SK-N-SH treated with all-trans-retinoic acid at 6 μM for 48 hours (cell line): Measurements from ENCODE around the gene ZNF680.

ENCODE experiments used
- ARNTL ChIP-seq: fragments of 450-650 bp; formaldehyde crosslinking; IDR thresholded peaks from 2 replicates; pipeline ENCODE4 v1.5.0; 2020; ENCODE audit warnings: low read depth, mild to moderate bottlenecking, moderate library complexity, borderline replicate concordance
- RARB ChIP-seq: fragments of 250-450 bp; sonication (Bioruptor Pico); IDR thresholded peaks from 2 replicates; pipeline ENCODE4 v1.8.0; 2021; ENCODE audit warnings: mild to moderate bottlenecking, moderate library complexity
- ZFP30 ChIP-seq: fragments of 450-650 bp; formaldehyde crosslinking; IDR thresholded peaks from 2 replicates; pipeline ENCODE4 v1.5.0; 2022; ENCODE audit warnings: mild to moderate bottlenecking, moderate library complexity
- TF ChIP-seq, protein P1 (sequence below): fragments of 250-450 bp; sonication (Bioruptor Pico); IDR thresholded peaks from 2 replicates; pipeline ENCODE4 v1.8.0; 2021; ENCODE audit warnings: low read depth, mild to moderate bottlenecking, moderate library complexity, borderline replicate concordance

DNA sequence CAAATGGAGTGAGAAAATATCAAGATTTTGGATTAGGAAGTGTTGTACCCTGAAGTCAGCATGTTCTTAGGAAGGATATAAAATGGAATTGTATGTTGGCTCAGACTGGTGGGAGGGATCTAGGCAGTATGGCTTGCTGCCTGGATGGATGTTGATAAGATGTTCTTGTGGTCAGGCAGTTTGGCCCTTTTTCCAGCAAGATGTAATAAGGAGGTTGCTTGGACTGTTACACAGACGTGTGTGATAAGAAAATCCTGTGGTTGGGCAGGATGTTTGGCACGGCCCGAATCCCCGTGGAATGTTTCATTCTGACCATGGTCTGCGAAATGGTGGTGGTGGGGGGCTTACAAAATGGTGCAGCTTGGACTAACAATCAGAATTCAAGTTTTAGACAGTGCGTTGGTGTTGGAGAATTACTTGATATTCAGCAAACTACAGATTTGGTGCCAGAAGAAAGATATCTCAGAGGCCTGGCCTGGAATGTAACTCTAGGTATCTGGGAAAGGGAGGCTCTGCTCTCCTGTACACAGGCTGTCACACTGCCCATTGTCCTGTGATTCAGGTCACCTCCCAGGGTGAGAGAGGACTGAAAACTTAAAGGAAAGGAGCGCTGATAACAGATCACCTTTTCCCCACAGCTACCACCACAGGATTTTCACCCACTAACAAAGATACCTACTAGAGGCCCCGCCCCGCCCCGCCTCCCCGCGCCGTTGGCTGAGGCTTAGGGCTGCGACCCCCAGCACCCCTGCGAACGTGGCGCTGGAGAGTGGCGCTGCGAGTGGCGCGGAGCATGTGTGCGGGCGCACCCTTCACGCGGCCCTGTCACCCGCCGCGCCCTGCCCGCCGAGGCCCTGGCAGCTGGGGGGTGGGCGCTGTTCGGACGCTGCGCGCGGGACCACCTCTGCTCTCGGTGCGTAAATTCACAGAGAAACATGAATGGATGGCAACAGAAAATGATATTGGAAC, 19.3 kb upstream of the ZNF680 start:
- TF ChIP-seq ZFP30 (CRISPR knock-in tag) (no peak), ARNTL (CRISPR knock-in tag) (no peak), RARB (no peak)
- TF ChIP-seq, protein P1, sequence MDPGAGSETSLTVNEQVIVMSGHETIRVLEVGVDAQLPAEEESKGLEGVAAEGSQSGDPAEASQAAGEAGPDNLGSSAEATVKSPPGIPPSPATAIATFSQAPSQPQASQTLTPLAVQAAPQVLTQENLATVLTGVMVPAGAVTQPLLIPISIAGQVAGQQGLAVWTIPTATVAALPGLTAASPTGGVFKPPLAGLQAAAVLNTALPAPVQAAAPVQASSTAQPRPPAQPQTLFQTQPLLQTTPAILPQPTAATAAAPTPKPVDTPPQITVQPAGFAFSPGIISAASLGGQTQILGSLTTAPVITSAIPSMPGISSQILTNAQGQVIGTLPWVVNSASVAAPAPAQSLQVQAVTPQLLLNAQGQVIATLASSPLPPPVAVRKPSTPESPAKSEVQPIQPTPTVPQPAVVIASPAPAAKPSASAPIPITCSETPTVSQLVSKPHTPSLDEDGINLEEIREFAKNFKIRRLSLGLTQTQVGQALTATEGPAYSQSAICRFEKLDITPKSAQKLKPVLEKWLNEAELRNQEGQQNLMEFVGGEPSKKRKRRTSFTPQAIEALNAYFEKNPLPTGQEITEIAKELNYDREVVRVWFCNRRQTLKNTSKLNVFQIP (CRISPR knock-in tag) = no peak
